ENCODE data around the gene SLC66A2.

SLC66A2 gene

DNA sequence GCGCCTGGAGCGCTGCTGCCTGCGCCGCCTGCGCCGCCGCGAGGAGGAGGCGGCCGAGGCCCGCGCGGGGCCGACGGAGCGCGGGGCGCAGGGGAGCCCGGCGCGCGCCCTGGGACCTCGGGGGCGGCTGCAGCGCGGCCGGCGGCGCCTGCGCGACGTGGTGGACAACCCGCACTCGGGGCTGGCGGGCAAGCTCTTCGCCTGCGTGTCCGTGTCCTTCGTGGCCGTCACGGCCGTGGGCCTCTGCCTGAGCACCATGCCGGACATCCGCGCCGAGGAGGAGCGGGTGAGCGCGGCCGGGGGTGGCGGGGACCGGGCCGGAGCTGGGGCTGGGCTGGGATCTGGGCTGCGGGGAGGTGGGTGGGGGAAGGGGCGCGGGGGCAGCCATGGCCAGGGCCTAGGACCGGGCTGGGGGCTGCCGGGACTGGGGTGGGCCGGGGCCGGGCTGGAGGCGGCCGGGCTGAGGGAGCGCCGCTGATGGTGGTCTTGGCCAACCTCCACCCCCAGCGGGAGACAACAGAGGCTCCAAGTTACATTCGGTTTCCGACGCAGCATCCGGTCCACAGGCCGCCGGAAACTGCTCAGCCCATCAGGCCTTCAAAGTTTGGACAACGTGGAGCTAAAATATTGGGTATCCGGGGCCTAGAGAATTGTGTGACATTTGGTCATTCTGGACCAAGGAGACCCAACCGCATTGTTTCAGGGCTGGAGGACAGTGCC lies 87.3 kb downstream of the SLC66A2 start:
- Histone ChIP-seq H3K4me1 (ENCODE audit: insufficient read depth, low read length, poor library complexity, severe bottlenecking) (no peaks in the 10 kb centered on the region), H3K36me3 (ENCODE audit: insufficient read depth, low read length) (no peaks in the 10 kb centered on the region), H3F3A (ENCODE audit: low read depth) (no peaks in the 10 kb centered on the region), H3K9me3 (ENCODE audit: insufficient read depth, low read depth, low read length) (peaks cover 18% of the 10 kb centered on the region; the same call in 1 of the 2 replicates), H3K79me2 (ENCODE audit: insufficient read depth, low read length) (no peaks in the 10 kb centered on the region), H3K4me2 (ENCODE audit: low read depth, low read length, poor library complexity, severe bottlenecking) (no peak overlapping the region), H3K27me3 (ENCODE audit: insufficient read depth, low read length, poor library complexity, severe bottlenecking) (no peaks in the 10 kb centered on the region), H2AFZ (ENCODE audit: low read length) (no peak overlapping the region), H3K9me2 (replicated peaks; ENCODE audit: low read depth, low read length) (no peaks in the 10 kb centered on the region), H4K20me1 (ENCODE audit: insufficient read depth, low read length, poor library complexity, severe bottlenecking) (no peaks in the 10 kb centered on the region), H3K9ac (ENCODE audit: low read depth, low read length, poor library complexity, severe bottlenecking) (no peak overlapping the region), H3K4me3 (ENCODE audit: low read length, poor library complexity, severe bottlenecking) (no peak overlapping the region)
- TF ChIP-seq EZH2phosphoT487 (IDR thresholded peaks at IDR 0.05; ENCODE audit: borderline replicate concordance), result no peak
- TF ChIP-seq, protein P1, sequence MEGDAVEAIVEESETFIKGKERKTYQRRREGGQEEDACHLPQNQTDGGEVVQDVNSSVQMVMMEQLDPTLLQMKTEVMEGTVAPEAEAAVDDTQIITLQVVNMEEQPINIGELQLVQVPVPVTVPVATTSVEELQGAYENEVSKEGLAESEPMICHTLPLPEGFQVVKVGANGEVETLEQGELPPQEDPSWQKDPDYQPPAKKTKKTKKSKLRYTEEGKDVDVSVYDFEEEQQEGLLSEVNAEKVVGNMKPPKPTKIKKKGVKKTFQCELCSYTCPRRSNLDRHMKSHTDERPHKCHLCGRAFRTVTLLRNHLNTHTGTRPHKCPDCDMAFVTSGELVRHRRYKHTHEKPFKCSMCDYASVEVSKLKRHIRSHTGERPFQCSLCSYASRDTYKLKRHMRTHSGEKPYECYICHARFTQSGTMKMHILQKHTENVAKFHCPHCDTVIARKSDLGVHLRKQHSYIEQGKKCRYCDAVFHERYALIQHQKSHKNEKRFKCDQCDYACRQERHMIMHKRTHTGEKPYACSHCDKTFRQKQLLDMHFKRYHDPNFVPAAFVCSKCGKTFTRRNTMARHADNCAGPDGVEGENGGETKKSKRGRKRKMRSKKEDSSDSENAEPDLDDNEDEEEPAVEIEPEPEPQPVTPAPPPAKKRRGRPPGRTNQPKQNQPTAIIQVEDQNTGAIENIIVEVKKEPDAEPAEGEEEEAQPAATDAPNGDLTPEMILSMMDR (conservative IDR thresholded peaks at IDR 0.05; ENCODE audit: low read length), result no peak

DNA sequence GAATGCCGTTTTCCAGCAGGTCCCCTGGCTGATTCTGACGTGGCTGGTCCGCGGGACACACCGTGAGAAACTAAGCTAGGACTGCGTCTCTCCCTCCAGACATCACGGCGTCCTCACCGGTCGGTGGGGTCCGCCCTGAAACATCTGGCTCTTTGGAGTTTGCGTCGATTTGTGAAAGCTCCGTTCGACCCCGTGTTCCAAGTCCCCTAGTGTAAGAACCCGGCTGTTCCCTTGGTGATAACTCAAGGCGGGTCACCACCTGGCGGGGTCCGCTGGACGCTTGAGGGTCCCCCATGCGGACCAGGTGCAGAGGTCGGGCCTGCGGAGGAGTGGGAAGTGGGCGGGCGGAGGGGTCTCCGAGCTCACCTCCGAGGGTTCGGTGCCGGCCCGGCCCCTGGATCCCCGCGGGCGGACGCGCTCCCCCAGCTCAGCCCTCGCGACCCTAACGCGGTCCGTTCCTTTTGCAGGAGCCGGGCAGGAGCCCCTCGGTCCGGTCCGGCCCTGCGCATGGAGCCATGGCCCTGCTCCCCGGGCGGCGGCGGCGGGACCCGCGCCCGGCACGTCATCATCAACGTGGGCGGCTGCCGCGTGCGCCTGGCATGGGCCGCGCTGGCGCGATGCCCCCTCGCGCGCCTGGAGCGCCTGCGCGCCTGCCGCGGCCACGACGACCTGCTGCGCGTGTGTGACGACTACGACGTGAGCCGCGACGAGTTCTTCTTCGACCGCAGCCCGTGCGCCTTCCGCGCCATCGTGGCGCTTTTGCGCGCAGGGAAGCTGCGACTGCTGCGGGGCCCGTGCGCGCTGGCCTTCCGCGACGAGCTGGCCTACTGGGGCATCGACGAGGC lies 88.1 kb downstream of the SLC66A2 start:
- Histone ChIP-seq H3K4me3 (ENCODE audit: low read length, poor library complexity, severe bottlenecking) (no peak overlapping the region), H3K9ac (ENCODE audit: low read depth, low read length, poor library complexity, severe bottlenecking) (no peak overlapping the region), H4K20me1 (ENCODE audit: insufficient read depth, low read length, poor library complexity, severe bottlenecking) (no peaks in the 10 kb centered on the region), H2AFZ (ENCODE audit: low read length) (no peak overlapping the region), H3K36me3 (ENCODE audit: insufficient read depth, low read length) (no peaks in the 10 kb centered on the region), H3K4me1 (ENCODE audit: insufficient read depth, low read length, poor library complexity, severe bottlenecking) (no peaks in the 10 kb centered on the region), H3K9me3 (ENCODE audit: insufficient read depth, low read depth, low read length) (peaks cover 17% of the 10 kb centered on the region; the same call in 1 of the 2 replicates), H3F3A (ENCODE audit: low read depth) (no peaks in the 10 kb centered on the region), H3K27me3 (ENCODE audit: insufficient read depth, low read length, poor library complexity, severe bottlenecking) (no peaks in the 10 kb centered on the region), H3K4me2 (ENCODE audit: low read depth, low read length, poor library complexity, severe bottlenecking) (no peak overlapping the region), H3K9me2 (replicated peaks; ENCODE audit: low read depth, low read length) (no peaks in the 10 kb centered on the region), H3K79me2 (ENCODE audit: insufficient read depth, low read length) (no peaks in the 10 kb centered on the region)
- TF ChIP-seq, protein P1 (conservative IDR thresholded peaks at IDR 0.05; ENCODE audit: low read length), result no peak
- TF ChIP-seq EZH2phosphoT487 (IDR thresholded peaks at IDR 0.05; ENCODE audit: borderline replicate concordance), result no peak

GRCh38 chr18:79862562-79862961 lies 88.9 kb downstream of the SLC66A2 start:
- H2AFZ ChIP-seq (ENCODE audit: low read length), result no peak overlapping the region
- H3K4me3 ChIP-seq (ENCODE audit: low read length, poor library complexity, severe bottlenecking), result no peak overlapping the region
- no peak for TF ChIP-seq EZH2phosphoT487 (IDR thresholded peaks at IDR 0.05; ENCODE audit: borderline replicate concordance)
- TF ChIP-seq, protein P1 (conservative IDR thresholded peaks at IDR 0.05; ENCODE audit: low read length), result no peak

More at GRCh38 chr18:79862562-79862961, 88.9 kb downstream of the SLC66A2 start:
- H3K9me3 ChIP-seq (ENCODE audit: insufficient read depth, low read depth, low read length), result peaks cover 15% of the 10 kb centered on the region; the same call in 1 of the 2 replicates
- no peak overlapping the region for H3K9ac ChIP-seq (ENCODE audit: low read depth, low read length, poor library complexity, severe bottlenecking)
- H4K20me1 ChIP-seq (ENCODE audit: insufficient read depth, low read length, poor library complexity, severe bottlenecking), result no peaks in the 10 kb centered on the region
- H3K27me3 ChIP-seq (ENCODE audit: insufficient read depth, low read length, poor library complexity, severe bottlenecking), result no peaks in the 10 kb centered on the region
- H3F3A ChIP-seq (ENCODE audit: low read depth), result no peaks in the 10 kb centered on the region
- no peaks in the 10 kb centered on the region for H3K9me2 ChIP-seq (replicated peaks; ENCODE audit: low read depth, low read length)
- no peaks in the 10 kb centered on the region for H3K79me2 ChIP-seq (ENCODE audit: insufficient read depth, low read length)
- no peaks in the 10 kb centered on the region for H3K36me3 ChIP-seq (ENCODE audit: insufficient read depth, low read length)
- H3K4me1 ChIP-seq (ENCODE audit: insufficient read depth, low read length, poor library complexity, severe bottlenecking), result no peaks in the 10 kb centered on the region
- no peak overlapping the region for H3K4me2 ChIP-seq (ENCODE audit: low read depth, low read length, poor library complexity, severe bottlenecking)
